HS-5 (cell line): ENCODE measurements around the gene RAB3C.

Source experiments
- DNase-seq: peaks from one replicate; pipeline ENCODE4 v3.0.0-alpha.2; 2012; ENCODE audit warnings: low read depth

The RAB3C gene

GRCh38 chr5:58886315-58887207, 303.7 kb downstream of the RAB3C start:
- DNase-seq, result peak; percentile 22

- no peak for DNase-seq
Measured at GRCh38 chr5:58887311-58887710, 304.4 kb downstream of the RAB3C start.

- no peak for DNase-seq
Measured at GRCh38 chr5:58887721-58888409, 305.0 kb downstream of the RAB3C start.

- DNase-seq, result no peak
Measured at GRCh38 chr5:58890265-58890664, 307.4 kb downstream of the RAB3C start.

- no peak for DNase-seq
Measured at GRCh38 chr5:58890701-58891085, 307.8 kb downstream of the RAB3C start.

GRCh38 chr5:58891086-58891970, 308.5 kb downstream of the RAB3C start:
- peak; percentile 72 for DNase-seq

GRCh38 chr5:58891971-58892343, 309.1 kb downstream of the RAB3C start:
- no peak for DNase-seq

GRCh38 chr5:58893551-58893950, 310.7 kb downstream of the RAB3C start:
- DNase-seq, result no peak

GRCh38 chr5:58898006-58898405, 315.1 kb downstream of the RAB3C start:
- no peak for DNase-seq

GRCh38 chr5:58898538-58898937, 315.7 kb downstream of the RAB3C start:
- no peak for DNase-seq

GRCh38 chr5:58901271-58901670, 318.4 kb downstream of the RAB3C start:
- no peak for DNase-seq

GRCh38 chr5:58902305-58902704, 319.4 kb downstream of the RAB3C start:
- DNase-seq, result no peak

- DNase-seq, result no peak
Measured at GRCh38 chr5:58902765-58903164, 319.9 kb downstream of the RAB3C start.

GRCh38 chr5:58904737-58905136, 321.9 kb downstream of the RAB3C start:
- DNase-seq, result no peak

- no peak for DNase-seq
Measured at GRCh38 chr5:58905944-58906343, 323.1 kb downstream of the RAB3C start.
